ENCODE results near the gene FOXE1.

Gene FOXE1

GRCh38 chr9:97813072-97813471 lies 40.0 kb upstream of the FOXE1 start:
- no peak overlapping the region for H2AFZ ChIP-seq (ENCODE audit: low read depth, low read length)
- H3K4me3 ChIP-seq (ENCODE audit: low read depth in 1 of 2, low read length in 2 of 2), result no peak overlapping the region
- H4K20me1 ChIP-seq (ENCODE audit: insufficient read depth, low read length), result no peaks in the 10 kb centered on the region
- no peak for DNase-seq
- no peaks in the 10 kb centered on the region for H3K79me2 ChIP-seq (ENCODE audit: insufficient read depth, low read length)
- H3K9ac ChIP-seq (ENCODE audit: low read depth, low read length), result no peak overlapping the region
- H3K36me3 ChIP-seq (ENCODE audit: insufficient read depth, low read length), result no peaks in the 10 kb centered on the region
- H3K27me3 ChIP-seq (ENCODE audit: insufficient read depth, low read length, poor library complexity), result peaks cover 3% of the 10 kb centered on the region
- no peak for ATAC-seq (ENCODE audit: insufficient read depth, low read depth)
- no peak overlapping the region for H3K4me2 ChIP-seq (ENCODE audit: insufficient read depth, low read length)
- no peak overlapping the region for H3K27ac ChIP-seq (ENCODE audit: low read length)
- TF ChIP-seq, protein P1, sequence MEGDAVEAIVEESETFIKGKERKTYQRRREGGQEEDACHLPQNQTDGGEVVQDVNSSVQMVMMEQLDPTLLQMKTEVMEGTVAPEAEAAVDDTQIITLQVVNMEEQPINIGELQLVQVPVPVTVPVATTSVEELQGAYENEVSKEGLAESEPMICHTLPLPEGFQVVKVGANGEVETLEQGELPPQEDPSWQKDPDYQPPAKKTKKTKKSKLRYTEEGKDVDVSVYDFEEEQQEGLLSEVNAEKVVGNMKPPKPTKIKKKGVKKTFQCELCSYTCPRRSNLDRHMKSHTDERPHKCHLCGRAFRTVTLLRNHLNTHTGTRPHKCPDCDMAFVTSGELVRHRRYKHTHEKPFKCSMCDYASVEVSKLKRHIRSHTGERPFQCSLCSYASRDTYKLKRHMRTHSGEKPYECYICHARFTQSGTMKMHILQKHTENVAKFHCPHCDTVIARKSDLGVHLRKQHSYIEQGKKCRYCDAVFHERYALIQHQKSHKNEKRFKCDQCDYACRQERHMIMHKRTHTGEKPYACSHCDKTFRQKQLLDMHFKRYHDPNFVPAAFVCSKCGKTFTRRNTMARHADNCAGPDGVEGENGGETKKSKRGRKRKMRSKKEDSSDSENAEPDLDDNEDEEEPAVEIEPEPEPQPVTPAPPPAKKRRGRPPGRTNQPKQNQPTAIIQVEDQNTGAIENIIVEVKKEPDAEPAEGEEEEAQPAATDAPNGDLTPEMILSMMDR (IDR thresholded peaks at IDR 0.05; ENCODE audit: borderline replicate concordance, extremely low read depth, low read length, poor library complexity, severe bottlenecking), result no peak
- TF ChIP-seq EZH2 (IDR thresholded peaks at IDR 0.05; ENCODE audit: borderline replicate concordance, low read depth, low read length, severe bottlenecking), result no peak
- H3K9me3 ChIP-seq (ENCODE audit: insufficient read depth, low read length, severe bottlenecking), result no peaks in the 10 kb centered on the region
- no peaks in the 10 kb centered on the region for H3K4me1 ChIP-seq (ENCODE audit: insufficient read depth, low read length)

DNA sequence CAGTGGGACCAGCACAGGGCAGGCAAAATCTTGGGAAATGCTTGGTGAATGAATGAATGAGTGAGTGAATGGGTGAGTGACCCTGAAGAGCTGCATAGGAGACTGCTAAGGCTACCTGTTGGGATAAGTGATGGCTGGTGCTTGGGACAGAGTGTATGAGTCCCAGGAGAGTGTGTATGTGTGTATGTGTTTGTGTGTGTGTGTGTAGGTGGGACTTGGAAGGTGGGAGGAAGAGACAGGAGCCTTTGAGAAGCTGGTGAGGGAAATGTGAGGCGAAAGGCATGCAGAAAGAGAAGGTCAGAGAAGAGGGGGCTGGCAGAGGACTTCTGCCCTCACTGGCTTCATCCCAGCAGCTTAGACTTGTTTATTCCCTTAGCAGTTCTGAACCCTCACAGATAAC lies 33.3 kb upstream of the FOXE1 start:
- Histone ChIP-seq H3K27me3 (ENCODE audit: insufficient read depth, low read length, poor library complexity) (peaks cover 3% of the 10 kb centered on the region), H3K27ac (ENCODE audit: low read length) (no peak overlapping the region), H3K4me3 (ENCODE audit: low read depth in 1 of 2, low read length in 2 of 2) (no peak overlapping the region), H3K4me2 (ENCODE audit: insufficient read depth, low read length) (no peak overlapping the region), H4K20me1 (ENCODE audit: insufficient read depth, low read length) (no peaks in the 10 kb centered on the region), H3K9me3 (ENCODE audit: insufficient read depth, low read length, severe bottlenecking) (no peaks in the 10 kb centered on the region), H3K79me2 (ENCODE audit: insufficient read depth, low read length) (no peaks in the 10 kb centered on the region), H2AFZ (ENCODE audit: low read depth, low read length) (no peak overlapping the region; the same call in 1 of the 2 replicates), H3K4me1 (ENCODE audit: insufficient read depth, low read length) (no peaks in the 10 kb centered on the region), H3K36me3 (ENCODE audit: insufficient read depth, low read length) (no peaks in the 10 kb centered on the region), H3K9ac (ENCODE audit: low read depth, low read length) (no peak overlapping the region)
- no peak for ATAC-seq (ENCODE audit: insufficient read depth, low read depth)
- TF ChIP-seq EZH2 (IDR thresholded peaks at IDR 0.05; ENCODE audit: borderline replicate concordance, low read depth, low read length, severe bottlenecking), result no peak
- TF ChIP-seq, protein P1 (IDR thresholded peaks at IDR 0.05; ENCODE audit: borderline replicate concordance, extremely low read depth, low read length, poor library complexity, severe bottlenecking), result no peak
- no peak for DNase-seq

DNA sequence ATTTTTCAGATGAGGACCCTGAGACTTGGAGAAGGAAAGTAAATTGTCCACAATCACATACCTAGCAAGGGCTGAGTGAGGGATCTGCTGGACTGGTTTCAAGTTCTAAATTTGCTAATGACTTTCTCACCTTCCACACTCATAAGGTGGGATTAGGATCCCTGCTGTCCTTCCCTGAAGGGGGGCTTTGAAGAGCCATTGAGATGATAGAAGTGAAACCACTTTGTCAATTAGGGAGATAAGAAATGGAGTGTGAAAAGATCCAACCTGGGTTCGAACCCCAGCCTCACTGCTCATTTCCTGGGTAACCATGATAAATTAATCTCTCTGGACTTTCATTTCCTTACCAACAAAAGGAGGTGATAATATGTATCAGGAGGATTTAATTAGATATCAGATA lies 32.7 kb upstream of the FOXE1 start:
- H3K79me2 ChIP-seq (ENCODE audit: insufficient read depth, low read length), result no peaks in the 10 kb centered on the region

More for the DNA sequence above, 32.7 kb upstream of the FOXE1 start:
- TF ChIP-seq EZH2 (IDR thresholded peaks at IDR 0.05; ENCODE audit: borderline replicate concordance, low read depth, low read length, severe bottlenecking), result no peak
- TF ChIP-seq, protein P1 (IDR thresholded peaks at IDR 0.05; ENCODE audit: borderline replicate concordance, extremely low read depth, low read length, poor library complexity, severe bottlenecking), result no peak
- Histone ChIP-seq H3K9ac (ENCODE audit: low read depth, low read length) (no peak overlapping the region), H2AFZ (ENCODE audit: low read depth, low read length) (no peak overlapping the region), H3K36me3 (ENCODE audit: insufficient read depth, low read length) (no peaks in the 10 kb centered on the region), H3K4me3 (ENCODE audit: low read depth in 1 of 2, low read length in 2 of 2) (no peak overlapping the region), H3K27ac (ENCODE audit: low read length) (no peak overlapping the region), H3K4me1 (ENCODE audit: insufficient read depth, low read length) (no peaks in the 10 kb centered on the region), H3K9me3 (ENCODE audit: insufficient read depth, low read length, severe bottlenecking) (no peaks in the 10 kb centered on the region), H3K27me3 (ENCODE audit: insufficient read depth, low read length, poor library complexity) (peaks cover 3% of the 10 kb centered on the region), H4K20me1 (ENCODE audit: insufficient read depth, low read length) (no peaks in the 10 kb centered on the region), H3K4me2 (ENCODE audit: insufficient read depth, low read length) (no peak overlapping the region)
- ATAC-seq (ENCODE audit: insufficient read depth, low read depth), result no peak
- DNase-seq, result no peak

All from DND-41 (cell line).